GM23338 (cell line): Measurements from ENCODE around the gene ZMYND8. TPM values are rescaled to one million over a fixed set of nuclear protein-coding genes. Genes with fewer than 3 reads are reported as not detected.

ENCODE experiments used
- ATAC-seq: fragments of 200-7000 bp; cut with Tn5 transposase; 3 replicates; pipeline ENCODE4 v1.9.1; 2020
- DNase-seq: peaks from one replicate; pipeline ENCODE4 v3.0.0-alpha.2; 2015; ENCODE audit warnings: low spot score
- H2AFZ ChIP-seq: fragments of 200-600 bp; sonication (generic); 2 replicates; pipeline ENCODE4 v1.8.0; 2016; ENCODE audit warnings: antibody characterized with exemption, mild to moderate bottlenecking, moderate library complexity
- H3F3A ChIP-seq: fragments of 200-600 bp; sonication (generic); replicated peaks from 2 replicates; pipeline ENCODE4 v1.8.0; 2017; ENCODE audit warnings: antibody characterized with exemption, mixed run types, low read depth
- H3K27ac ChIP-seq: fragments of 200-600 bp; sonication (generic); 2 replicates; pipeline ENCODE4 v1.6.1; 2016; ENCODE audit warnings: low read depth
- H3K27me3 ChIP-seq: fragments of 200-600 bp; sonication (generic); 2 replicates; pipeline ENCODE4 v1.8.0; 2016; ENCODE audit warnings: mild to moderate bottlenecking, mixed run types, moderate library complexity; ENCODE audit not compliant: insufficient read depth
- H3K36me3 ChIP-seq: fragments of 200-600 bp; sonication (generic); 2 replicates; pipeline ENCODE4 v1.8.0; 2016; ENCODE audit warnings: mild to moderate bottlenecking; ENCODE audit not compliant: insufficient read depth
- H3K4me1 ChIP-seq: fragments of 200-600 bp; sonication (generic); 2 replicates; pipeline ENCODE4 v1.8.0; 2016; ENCODE audit warnings: mild to moderate bottlenecking, moderate library complexity; ENCODE audit not compliant: insufficient read depth
- H3K4me2 ChIP-seq: fragments of 200-600 bp; sonication (generic); 2 replicates; pipeline ENCODE4 v1.7.1; 2017; ENCODE audit warnings: mixed run types
- H3K4me3 ChIP-seq: fragments of 200-600 bp; sonication (generic); 2 replicates; pipeline ENCODE4 v1.6.1; 2016; ENCODE audit warnings: mixed run types
- H3K79me2 ChIP-seq: fragments of 200-600 bp; sonication (generic); replicated peaks from 2 replicates; pipeline ENCODE4 v1.8.0; 2017; ENCODE audit warnings: mild to moderate bottlenecking; ENCODE audit not compliant: insufficient read depth
- H3K9me2 ChIP-seq: fragments of 200-600 bp; sonication (generic); 2 replicates; pipeline ENCODE4 v1.8.0; 2017; ENCODE audit not compliant: insufficient read depth
- H4K20me1 ChIP-seq: fragments of 200-600 bp; sonication (generic); replicated peaks from 2 replicates; pipeline ENCODE4 v1.8.0; 2017; ENCODE audit warnings: mild to moderate bottlenecking; ENCODE audit not compliant: insufficient read depth
- H3K27ac Mint-ChIP-seq: 2 replicates; pipeline ENCODE4 v1.8.0; 2020; ENCODE audit warnings: inconsistent platforms, mild to moderate bottlenecking, moderate library complexity, mixed read lengths
- H3K27me3 Mint-ChIP-seq: 3 replicates; pipeline ENCODE4 v1.8.0; 2022; ENCODE audit warnings: low read depth, mild to moderate bottlenecking, moderate library complexity, mixed read lengths, inconsistent platforms; ENCODE audit not compliant: insufficient read depth, poor library complexity
- H3K36me3 Mint-ChIP-seq: 3 replicates; pipeline ENCODE4 v1.8.0; 2021; ENCODE audit warnings: low read depth, mild to moderate bottlenecking, inconsistent platforms, moderate library complexity, mixed read lengths
- H3K4me1 Mint-ChIP-seq: 3 replicates; pipeline ENCODE4 v1.8.0; 2020; ENCODE audit warnings: mild to moderate bottlenecking, inconsistent platforms, mixed read lengths
- H3K4me3 Mint-ChIP-seq: 3 replicates; pipeline ENCODE4 v1.8.0; 2021; ENCODE audit warnings: moderate library complexity, mild to moderate bottlenecking, inconsistent platforms, mixed read lengths
- H3K9me3 Mint-ChIP-seq: 3 replicates; pipeline ENCODE4 v1.8.0; 2020; ENCODE audit warnings: moderate library complexity, mild to moderate bottlenecking, inconsistent platforms, mixed read lengths
- CREB1 ChIP-seq: fragments of 250-450 bp; sonication (Bioruptor Pico); IDR thresholded peaks from 2 replicates; pipeline ENCODE4 v1.5.0; 2020; ENCODE audit warnings: low read depth, mild to moderate bottlenecking, moderate library complexity
- EZH2 ChIP-seq: fragments of 200-600 bp; sonication (generic); IDR thresholded peaks from one replicate; pipeline ENCODE4 v1.8.0; 2017; ENCODE audit warnings: antibody characterized with exemption, mild to moderate bottlenecking, low read depth; ENCODE audit not compliant: unreplicated experiment
- EZH2phosphoT487 ChIP-seq: fragments of 200-600 bp; sonication (generic); IDR thresholded peaks from one replicate; pipeline ENCODE4 v1.8.1; 2018; ENCODE audit warnings: antibody characterized with exemption; ENCODE audit not compliant: unreplicated experiment
- JUNB ChIP-seq: IDR thresholded peaks from one replicate; pipeline ENCODE4 v1.6.1; 2016; ENCODE audit warnings: antibody characterized with exemption; ENCODE audit not compliant: unreplicated experiment
- NANOG ChIP-seq: IDR thresholded peaks from 2 replicates; pipeline ENCODE4 v1.6.1; 2016; ENCODE audit warnings: antibody characterized with exemption, borderline replicate concordance
- POLR2AphosphoS5 ChIP-seq: IDR thresholded peaks from 2 replicates; pipeline ENCODE4 v1.6.1; 2016; ENCODE audit warnings: antibody characterized with exemption, low read depth
- STAT1 ChIP-seq: IDR thresholded peaks from one replicate; pipeline ENCODE4 v1.6.1; 2016; ENCODE audit warnings: antibody characterized with exemption; ENCODE audit not compliant: unreplicated experiment
- ZNF114 ChIP-seq: fragments of 250-450 bp; sonication (Bioruptor Pico); IDR thresholded peaks from 2 replicates; pipeline ENCODE4 v1.5.0; 2020; ENCODE audit warnings: mild to moderate bottlenecking, moderate library complexity
- ZNF331 ChIP-seq: fragments of 250-450 bp; sonication (Bioruptor Pico); IDR thresholded peaks from 2 replicates; pipeline ENCODE4 v1.5.0; 2020; ENCODE audit warnings: low read depth, mild to moderate bottlenecking, moderate library complexity
- polyA plus RNA-seq: library from polyadenylated mRNA; unstranded; fragments of >200 nt; fragmentation: Nextera tagmentation; extraction: Ambion mirVana; gene quantifications from 2 replicates; pipeline ENCODE4 v1.2.1, GENCODE V29; 2016
- total RNA-seq: library from RNA; depleted of rRNA; stranded (reverse); fragments of >200 nt; shearing (Covaris generic); gene quantifications from 2 replicates; pipeline ENCODE4 v1.2.3, GENCODE V29; 2014
- TF ChIP-seq, protein P1 (sequence below): IDR thresholded peaks from 2 replicates; pipeline ENCODE4 v1.6.1; 2016; ENCODE audit warnings: antibody characterized with exemption
- TF ChIP-seq, protein P2 (sequence below): fragments of 250-450 bp; sonication (Bioruptor Pico); IDR thresholded peaks from 2 replicates; pipeline ENCODE4 v1.5.0; 2020; ENCODE audit warnings: mild to moderate bottlenecking, moderate library complexity
- TF ChIP-seq, protein P3 (sequence below): IDR thresholded peaks from one replicate; pipeline ENCODE4 v1.6.1; 2018; ENCODE audit warnings: antibody characterized with exemption; ENCODE audit not compliant: unreplicated experiment
- TF ChIP-seq, protein P4 (sequence below), 2 experiments: fragments of 200-600 bp in 1 of 2; sonication (generic) in 1 of 2; conservative IDR thresholded peaks; 2 replicates each; pipeline versions ENCODE4 v1.5.1 to v1.6.1; 2016 to 2017; ENCODE audit warnings: antibody characterized with exemption in 2 of 2, low read depth in 2 of 2, mild to moderate bottlenecking in 2 of 2, moderate library complexity in 1 of 2

Gene ZMYND8
- total and polyA plus RNA-seq, 2 experiments from 2014 or later: 70.9 to 128 TPM

DNA sequence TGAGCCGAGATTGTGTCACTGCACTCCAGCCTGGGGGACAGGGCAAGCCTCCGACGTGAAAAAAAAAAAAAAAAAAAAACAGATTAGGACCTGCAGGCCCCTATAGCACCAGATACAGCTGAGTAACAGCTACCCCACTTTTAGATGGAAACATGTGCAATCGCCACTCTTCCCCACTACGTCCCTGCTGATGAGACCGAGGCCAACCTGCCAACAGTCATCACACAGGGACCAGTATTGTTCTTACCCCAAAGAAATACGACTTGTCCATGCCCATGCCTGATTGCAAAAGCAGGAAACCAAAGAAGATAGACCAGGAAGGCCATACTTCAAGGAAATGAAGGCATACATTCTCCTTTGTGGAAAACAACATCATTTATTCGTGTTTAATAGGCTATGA is 45.8 kb downstream of the ZMYND8 start:
- H4K20me1 ChIP-seq: no peaks in the 10 kb centered on the region
- peaks cover 17% of the 10 kb centered on the region for H3F3A ChIP-seq
- 0 out of 2 replicates have a peak, but pooled peaks cover 8% of the 10 kb centered on the region for H3K9me2 ChIP-seq
- peaks cover 30% of the 10 kb centered on the region; the same call in 1 of the 2 replicates for H3K36me3 ChIP-seq
- peaks cover 100% of the 10 kb centered on the region for H3K79me2 ChIP-seq
- TF ChIP-seq NANOG (no peak), ZNF114 (CRISPR knock-in tag) (no peak), EZH2phosphoT487 (no peak), STAT1 (no peak), POLR2AphosphoS5 (no peak), ZNF331 (CRISPR knock-in tag) (no peak), JUNB (no peak), EZH2 (no peak), CREB1 (no peak)
- TF ChIP-seq, protein P1, sequence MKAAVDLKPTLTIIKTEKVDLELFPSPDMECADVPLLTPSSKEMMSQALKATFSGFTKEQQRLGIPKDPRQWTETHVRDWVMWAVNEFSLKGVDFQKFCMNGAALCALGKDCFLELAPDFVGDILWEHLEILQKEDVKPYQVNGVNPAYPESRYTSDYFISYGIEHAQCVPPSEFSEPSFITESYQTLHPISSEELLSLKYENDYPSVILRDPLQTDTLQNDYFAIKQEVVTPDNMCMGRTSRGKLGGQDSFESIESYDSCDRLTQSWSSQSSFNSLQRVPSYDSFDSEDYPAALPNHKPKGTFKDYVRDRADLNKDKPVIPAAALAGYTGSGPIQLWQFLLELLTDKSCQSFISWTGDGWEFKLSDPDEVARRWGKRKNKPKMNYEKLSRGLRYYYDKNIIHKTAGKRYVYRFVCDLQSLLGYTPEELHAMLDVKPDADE: no peak
- TF ChIP-seq, protein P2, sequence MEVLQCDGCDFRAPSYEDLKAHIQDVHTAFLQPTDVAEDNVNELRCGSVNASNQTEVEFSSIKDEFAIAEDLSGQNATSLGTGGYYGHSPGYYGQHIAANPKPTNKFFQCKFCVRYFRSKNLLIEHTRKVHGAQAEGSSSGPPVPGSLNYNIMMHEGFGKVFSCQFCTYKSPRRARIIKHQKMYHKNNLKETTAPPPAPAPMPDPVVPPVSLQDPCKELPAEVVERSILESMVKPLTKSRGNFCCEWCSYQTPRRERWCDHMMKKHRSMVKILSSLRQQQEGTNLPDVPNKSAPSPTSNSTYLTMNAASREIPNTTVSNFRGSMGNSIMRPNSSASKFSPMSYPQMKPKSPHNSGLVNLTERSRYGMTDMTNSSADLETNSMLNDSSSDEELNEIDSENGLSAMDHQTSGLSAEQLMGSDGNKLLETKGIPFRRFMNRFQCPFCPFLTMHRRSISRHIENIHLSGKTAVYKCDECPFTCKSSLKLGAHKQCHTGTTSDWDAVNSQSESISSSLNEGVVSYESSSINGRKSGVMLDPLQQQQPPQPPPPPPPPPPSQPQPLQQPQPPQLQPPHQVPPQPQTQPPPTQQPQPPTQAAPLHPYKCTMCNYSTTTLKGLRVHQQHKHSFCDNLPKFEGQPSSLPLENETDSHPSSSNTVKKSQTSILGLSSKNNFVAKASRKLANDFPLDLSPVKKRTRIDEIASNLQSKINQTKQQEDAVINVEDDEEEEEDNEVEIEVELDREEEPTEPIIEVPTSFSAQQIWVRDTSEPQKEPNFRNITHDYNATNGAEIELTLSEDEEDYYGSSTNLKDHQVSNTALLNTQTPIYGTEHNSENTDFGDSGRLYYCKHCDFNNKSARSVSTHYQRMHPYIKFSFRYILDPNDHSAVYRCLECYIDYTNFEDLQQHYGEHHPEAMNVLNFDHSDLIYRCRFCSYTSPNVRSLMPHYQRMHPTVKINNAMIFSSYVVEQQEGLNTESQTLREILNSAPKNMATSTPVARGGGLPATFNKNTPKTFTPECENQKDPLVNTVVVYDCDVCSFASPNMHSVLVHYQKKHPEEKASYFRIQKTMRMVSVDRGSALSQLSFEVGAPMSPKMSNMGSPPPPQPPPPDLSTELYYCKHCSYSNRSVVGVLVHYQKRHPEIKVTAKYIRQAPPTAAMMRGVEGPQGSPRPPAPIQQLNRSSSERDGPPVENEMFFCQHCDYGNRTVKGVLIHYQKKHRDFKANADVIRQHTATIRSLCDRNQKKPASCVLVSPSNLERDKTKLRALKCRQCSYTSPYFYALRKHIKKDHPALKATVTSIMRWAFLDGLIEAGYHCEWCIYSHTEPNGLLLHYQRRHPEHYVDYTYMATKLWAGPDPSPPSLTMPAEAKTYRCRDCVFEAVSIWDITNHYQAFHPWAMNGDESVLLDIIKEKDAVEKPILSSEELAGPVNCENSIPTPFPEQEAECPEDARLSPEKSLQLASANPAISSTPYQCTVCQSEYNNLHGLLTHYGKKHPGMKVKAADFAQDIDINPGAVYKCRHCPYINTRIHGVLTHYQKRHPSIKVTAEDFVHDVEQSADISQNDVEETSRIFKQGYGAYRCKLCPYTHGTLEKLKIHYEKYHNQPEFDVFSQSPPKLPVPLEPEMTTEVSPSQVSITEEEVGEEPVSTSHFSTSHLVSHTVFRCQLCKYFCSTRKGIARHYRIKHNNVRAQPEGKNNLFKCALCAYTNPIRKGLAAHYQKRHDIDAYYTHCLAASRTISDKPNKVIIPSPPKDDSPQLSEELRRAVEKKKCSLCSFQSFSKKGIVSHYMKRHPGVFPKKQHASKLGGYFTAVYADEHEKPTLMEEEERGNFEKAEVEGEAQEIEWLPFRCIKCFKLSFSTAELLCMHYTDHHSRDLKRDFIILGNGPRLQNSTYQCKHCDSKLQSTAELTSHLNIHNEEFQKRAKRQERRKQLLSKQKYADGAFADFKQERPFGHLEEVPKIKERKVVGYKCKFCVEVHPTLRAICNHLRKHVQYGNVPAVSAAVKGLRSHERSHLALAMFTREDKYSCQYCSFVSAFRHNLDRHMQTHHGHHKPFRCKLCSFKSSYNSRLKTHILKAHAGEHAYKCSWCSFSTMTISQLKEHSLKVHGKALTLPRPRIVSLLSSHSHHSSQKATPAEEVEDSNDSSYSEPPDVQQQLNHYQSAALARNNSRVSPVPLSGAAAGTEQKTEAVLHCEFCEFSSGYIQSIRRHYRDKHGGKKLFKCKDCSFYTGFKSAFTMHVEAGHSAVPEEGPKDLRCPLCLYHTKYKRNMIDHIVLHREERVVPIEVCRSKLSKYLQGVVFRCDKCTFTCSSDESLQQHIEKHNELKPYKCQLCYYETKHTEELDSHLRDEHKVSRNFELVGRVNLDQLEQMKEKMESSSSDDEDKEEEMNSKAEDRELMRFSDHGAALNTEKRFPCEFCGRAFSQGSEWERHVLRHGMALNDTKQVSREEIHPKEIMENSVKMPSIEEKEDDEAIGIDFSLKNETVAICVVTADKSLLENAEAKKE (CRISPR knock-in tag): no peak
- TF ChIP-seq, protein P3, sequence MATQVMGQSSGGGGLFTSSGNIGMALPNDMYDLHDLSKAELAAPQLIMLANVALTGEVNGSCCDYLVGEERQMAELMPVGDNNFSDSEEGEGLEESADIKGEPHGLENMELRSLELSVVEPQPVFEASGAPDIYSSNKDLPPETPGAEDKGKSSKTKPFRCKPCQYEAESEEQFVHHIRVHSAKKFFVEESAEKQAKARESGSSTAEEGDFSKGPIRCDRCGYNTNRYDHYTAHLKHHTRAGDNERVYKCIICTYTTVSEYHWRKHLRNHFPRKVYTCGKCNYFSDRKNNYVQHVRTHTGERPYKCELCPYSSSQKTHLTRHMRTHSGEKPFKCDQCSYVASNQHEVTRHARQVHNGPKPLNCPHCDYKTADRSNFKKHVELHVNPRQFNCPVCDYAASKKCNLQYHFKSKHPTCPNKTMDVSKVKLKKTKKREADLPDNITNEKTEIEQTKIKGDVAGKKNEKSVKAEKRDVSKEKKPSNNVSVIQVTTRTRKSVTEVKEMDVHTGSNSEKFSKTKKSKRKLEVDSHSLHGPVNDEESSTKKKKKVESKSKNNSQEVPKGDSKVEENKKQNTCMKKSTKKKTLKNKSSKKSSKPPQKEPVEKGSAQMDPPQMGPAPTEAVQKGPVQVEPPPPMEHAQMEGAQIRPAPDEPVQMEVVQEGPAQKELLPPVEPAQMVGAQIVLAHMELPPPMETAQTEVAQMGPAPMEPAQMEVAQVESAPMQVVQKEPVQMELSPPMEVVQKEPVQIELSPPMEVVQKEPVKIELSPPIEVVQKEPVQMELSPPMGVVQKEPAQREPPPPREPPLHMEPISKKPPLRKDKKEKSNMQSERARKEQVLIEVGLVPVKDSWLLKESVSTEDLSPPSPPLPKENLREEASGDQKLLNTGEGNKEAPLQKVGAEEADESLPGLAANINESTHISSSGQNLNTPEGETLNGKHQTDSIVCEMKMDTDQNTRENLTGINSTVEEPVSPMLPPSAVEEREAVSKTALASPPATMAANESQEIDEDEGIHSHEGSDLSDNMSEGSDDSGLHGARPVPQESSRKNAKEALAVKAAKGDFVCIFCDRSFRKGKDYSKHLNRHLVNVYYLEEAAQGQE: no peak
- TF ChIP-seq, protein P4, sequence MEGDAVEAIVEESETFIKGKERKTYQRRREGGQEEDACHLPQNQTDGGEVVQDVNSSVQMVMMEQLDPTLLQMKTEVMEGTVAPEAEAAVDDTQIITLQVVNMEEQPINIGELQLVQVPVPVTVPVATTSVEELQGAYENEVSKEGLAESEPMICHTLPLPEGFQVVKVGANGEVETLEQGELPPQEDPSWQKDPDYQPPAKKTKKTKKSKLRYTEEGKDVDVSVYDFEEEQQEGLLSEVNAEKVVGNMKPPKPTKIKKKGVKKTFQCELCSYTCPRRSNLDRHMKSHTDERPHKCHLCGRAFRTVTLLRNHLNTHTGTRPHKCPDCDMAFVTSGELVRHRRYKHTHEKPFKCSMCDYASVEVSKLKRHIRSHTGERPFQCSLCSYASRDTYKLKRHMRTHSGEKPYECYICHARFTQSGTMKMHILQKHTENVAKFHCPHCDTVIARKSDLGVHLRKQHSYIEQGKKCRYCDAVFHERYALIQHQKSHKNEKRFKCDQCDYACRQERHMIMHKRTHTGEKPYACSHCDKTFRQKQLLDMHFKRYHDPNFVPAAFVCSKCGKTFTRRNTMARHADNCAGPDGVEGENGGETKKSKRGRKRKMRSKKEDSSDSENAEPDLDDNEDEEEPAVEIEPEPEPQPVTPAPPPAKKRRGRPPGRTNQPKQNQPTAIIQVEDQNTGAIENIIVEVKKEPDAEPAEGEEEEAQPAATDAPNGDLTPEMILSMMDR (conservative IDR thresholded peaks at IDR 0.05; ENCODE audit: low read depth in 2 of 2): no peak
- Mint-ChIP-seq H3K4me1 (peaks cover 60% of the 10 kb centered on the region), H3K27me3 (peaks cover 25% of the 10 kb centered on the region), H3K27ac (peak overlapping the region; percentile 37), H3K4me3 (no peak overlapping the region; the same call in 2 of the 3 replicates), H3K36me3 (peaks cover 83% of the 10 kb centered on the region), H3K9me3 (no peaks in the 10 kb centered on the region; the same call in 2 of the 3 replicates)
- no peak overlapping the region for H3K4me3 ChIP-seq
- no peak overlapping the region for H2AFZ ChIP-seq
- DNase-seq (no peak), ATAC-seq (no peak)
- H3K4me1 ChIP-seq: peaks cover 53% of the 10 kb centered on the region
- H3K27ac ChIP-seq: peak overlapping the region; percentile 86
- H3K4me2 ChIP-seq: no peak overlapping the region
- no peaks in the 10 kb centered on the region for H3K27me3 ChIP-seq
